ENCODE data around the gene ZDHHC14. TPM values are rescaled to one million over a fixed set of nuclear protein-coding genes. Genes with fewer than 3 reads are reported as not detected.

Gene ZDHHC14
- total and polyA plus RNA-seq, 2 of the 8 experiments (the other 6 are each of a cell fraction or from before 2014, with no cell fraction given) = 2.9 to 5.3 TPM

- Histone ChIP-seq H3K56ac (replicated peaks; ENCODE audit: insufficient read length, low read depth, low read length) (no peak overlapping the region), H3K4me2 (ENCODE audit: insufficient read depth in 1 of 2, low read depth in 2 of 2, low read length in 2 of 2) (no peak overlapping the region), H3K14ac (ENCODE audit: insufficient read length) (no peak overlapping the region), H3K9ac (replicated peaks in 1 of 4; ENCODE audit: extremely low read depth in 1 of 4, low read depth in 3 of 4, low read length in 3 of 4) (no peak overlapping the region), H3K4me1 (replicated peaks in 1 of 4; ENCODE audit: control insufficient read depth in 3 of 4, insufficient read depth in 4 of 4, low read length in 3 of 4) (peaks cover 2 to 8% (median 5%) of the 10 kb centered on the region in 4 experiments; a peak in 5 of 7 replicates), H3K27ac (ENCODE audit: low read depth, low read length) (no peak overlapping the region), H3K18ac (ENCODE audit: extremely low read depth, low read length) (no peak overlapping the region), H4K8ac (ENCODE audit: extremely low read depth, insufficient read depth, low read length) (no peak overlapping the region), H2BK15ac (ENCODE audit: low read length) (no peak overlapping the region), H3K9me3 (ENCODE audit: insufficient read depth in 2 of 2, low read depth in 1 of 2, low read length in 1 of 2) (no peaks in the 10 kb centered on the region), H4K91ac (replicated peaks; ENCODE audit: insufficient read length, low read length) (no peak overlapping the region), H2BK12ac (ENCODE audit: low read depth, low read length) (no peak overlapping the region), H2AFZ (ENCODE audit: low read length) (no peak overlapping the region), H3K23ac (ENCODE audit: insufficient read length) (no peak overlapping the region), H3K27me3 (replicated peaks in 1 of 4; ENCODE audit: control insufficient read depth in 3 of 4, extremely low read depth in 1 of 4, insufficient read depth in 3 of 4, low read length in 3 of 4) (0 out of 7 replicates have a peak, but pooled peaks cover 0 to 2% (median 0%) of the 10 kb centered on the region in 4 experiments), H2BK20ac (ENCODE audit: low read length) (no peak overlapping the region), H4K5ac (ENCODE audit: insufficient read length, low read depth, low read length) (no peak overlapping the region), H3K36me3 (ENCODE audit: control insufficient read depth in 2 of 4, insufficient read depth in 4 of 4, low read length in 3 of 4) (no peaks in the 10 kb centered on the region), H3K4ac (replicated peaks; ENCODE audit: insufficient read length, low read depth, low read length) (no peak overlapping the region), H3K4me3 (ENCODE audit: extremely low read depth in 1 of 4, insufficient read depth in 2 of 4, low read depth in 3 of 4, low read length in 4 of 4) (no peak overlapping the region), H2BK120ac (replicated peaks; ENCODE audit: low read depth, low read length) (no peak overlapping the region), H4K20me1 (replicated peaks in 1 of 2; ENCODE audit: control insufficient read depth in 1 of 2, insufficient read depth in 2 of 2, low read length in 2 of 2) (no peaks in the 10 kb centered on the region), H3K23me2 (ENCODE audit: low read depth, low read length) (no peaks in the 10 kb centered on the region), H2BK5ac (ENCODE audit: low read depth, low read length) (no peak overlapping the region), H2AK5ac (ENCODE audit: low read depth, low read length) (no peak overlapping the region), H3K79me1 (ENCODE audit: low read depth, low read length) (no peaks in the 10 kb centered on the region), H3K79me2 (ENCODE audit: control insufficient read depth in 1 of 2, insufficient read depth in 2 of 2, low read length in 2 of 2) (no peaks in the 10 kb centered on the region)
- FAIRE-seq (no peak), DNase-seq (ENCODE audit: low read depth in 1 of 2, low spot score in 2 of 2) (no peak)
- POLR2A ChIA-PET (ENCODE audit: partially characterized antibody) = interaction anchor here (0.7 to 0.9 kb wide), 2 partner anchors 11 to 20 kb away, joined by 3 read pairs; no protein-coding TSS in a partner anchor
- no peak for TF ChIP-seq GTF2F1 (IDR thresholded peaks at IDR 0.05; ENCODE audit: borderline replicate concordance, low read depth, low read length)
- CTCF ChIA-PET (ENCODE audit: partially characterized antibody) = interaction anchor here (0.6 to 1.6 kb wide), 3 partner anchors 40 to 298 kb away, joined by 3 to 4 read pairs (median 3); no protein-coding TSS in a partner anchor
- WGBS, 2 experiments (ENCODE audit: extremely low coverage in 1 of 2, insufficient coverage in 1 of 2, insufficient read length in 1 of 2, insufficient replicate concordance in 2 of 2, low coverage in 1 of 2, low lambda C conversion rate in 2 of 2, missing lambda C conversion rate in 1 of 2) = 87% methylated on average over 10 of the region's 10 CpGs; no CpG with 5 or more reads in 1 of the 2 experiments
These were observed 8.3 kb upstream of the ZDHHC14 start for GRCh38 chr6:157372501-157373280.
